HG02870 (cell line): ENCODE measurements around the gene TNFSF13.
"Not testable (repeated sequence)": the region's sequence is repeated elsewhere in the genome, so short reads cannot be mapped to it uniquely, and the experiment has no call there.

Experiments used
- ATAC-seq: cut with Tn5 transposase; IDR thresholded peaks from one replicate; pipeline ENCODE4 v1.9.1; 2021; ENCODE audit warnings: mild to moderate bottlenecking, moderate library complexity; ENCODE audit not compliant: unreplicated experiment

TNFSF13 gene

GRCh38 chr17:7589204-7589868, 30.8 kb downstream of the TNFSF13 start:
- ATAC-seq: no peak

- ATAC-seq: no peak
Observed at GRCh38 chr17:7589891-7590691, 31.5 kb downstream of the TNFSF13 start, which contains the start of gene SOX15. TSS of gene SOX15 (minus strand) at chr17:7590094. CDS start at chr17:7589676, 418 bp downstream.

GRCh38 chr17:7590743-7591142, 32.2 kb downstream of the TNFSF13 start:
- ATAC-seq: no peak

- ATAC-seq: no peak
Observed at GRCh38 chr17:7591596-7591995, 33.0 kb downstream of the TNFSF13 start.

- no peak for ATAC-seq
Observed at GRCh38 chr17:7592422-7593021, 34.0 kb downstream of the TNFSF13 start.

- no peak for ATAC-seq
Observed at GRCh38 chr17:7593296-7593695, 34.7 kb downstream of the TNFSF13 start.

- not testable (repeated sequence) for ATAC-seq
Observed at GRCh38 chr17:7597561-7597960, 39.0 kb downstream of the TNFSF13 start.

GRCh38 chr17:7606280-7606679, 47.7 kb downstream of the TNFSF13 start:
- no peak for ATAC-seq

- no peak for ATAC-seq
Observed at GRCh38 chr17:7610641-7611040, 52.1 kb downstream of the TNFSF13 start.
